Tibial artery (tissue), 4 donors: ENCODE results near the gene FGF16.

ENCODE experiments used
- DNase-seq, 2 donors: peaks; one replicate each; pipeline ENCODE4 v3.0.0-alpha.2; 2019
- H3K27ac ChIP-seq, 2 donors: fragments of 200-600 bp; sonication (generic) in 1 of 2; 1 replicate in 1 of 2; 2 replicates in 1 of 2; pipeline ENCODE4 v1.5.1; 2018 to 2019; ENCODE audit warnings: mild to moderate bottlenecking in 1 of 2
- H3K27me3 ChIP-seq, 2 donors: fragments of 200-600 bp; sonication (generic) in 1 of 2; one replicate each; pipeline versions ENCODE4 v1.5.1 to v1.6.0; 2016 to 2019
- H3K36me3 ChIP-seq, 3 donors: fragments of 200-600 bp; sonication (generic) in 2 of 3; one replicate each; pipeline ENCODE4 v1.5.1; 2016 to 2019; ENCODE audit warnings: mild to moderate bottlenecking in 2 of 3
- H3K4me1 ChIP-seq, 4 donors: fragments of 200-600 bp; sonication (generic) in 2 of 4; 1 replicate in 3 of 4; 2 replicates in 1 of 4; pipeline ENCODE4 v1.5.1; 2016 to 2019
- H3K4me3 ChIP-seq, 2 donors: fragments of 200-600 bp; sonication (generic) in 1 of 2; 1 replicate in 1 of 2; 2 replicates in 1 of 2; pipeline ENCODE4 v1.5.1; 2018 to 2019; ENCODE audit warnings: mild to moderate bottlenecking in 2 of 2
- H3K9me3 ChIP-seq, 3 donors: fragments of 200-600 bp; sonication (generic) in 1 of 3; one replicate each; pipeline ENCODE4 v1.5.1; 2016 to 2019
- intact Hi-C: fragments of 100-400 bp; cut with DNase I; formaldehyde crosslinking; loops from one replicate; pipeline ENCODE4 v1.15.0; 2023; ENCODE audit warnings: low total_unique reads
- TF ChIP-seq, protein P1 (sequence below), 2 experiments: fragments of 200-600 bp in 1 of 2; fragments of 450-650 bp in 1 of 2; IDR thresholded peaks; one replicate each; pipeline ENCODE4 v1.5.1; 2017 to 2019; ENCODE audit warnings: antibody characterized with exemption in 2 of 2, mild to moderate bottlenecking in 1 of 2, moderate library complexity in 1 of 2

FGF16 gene

DNA sequence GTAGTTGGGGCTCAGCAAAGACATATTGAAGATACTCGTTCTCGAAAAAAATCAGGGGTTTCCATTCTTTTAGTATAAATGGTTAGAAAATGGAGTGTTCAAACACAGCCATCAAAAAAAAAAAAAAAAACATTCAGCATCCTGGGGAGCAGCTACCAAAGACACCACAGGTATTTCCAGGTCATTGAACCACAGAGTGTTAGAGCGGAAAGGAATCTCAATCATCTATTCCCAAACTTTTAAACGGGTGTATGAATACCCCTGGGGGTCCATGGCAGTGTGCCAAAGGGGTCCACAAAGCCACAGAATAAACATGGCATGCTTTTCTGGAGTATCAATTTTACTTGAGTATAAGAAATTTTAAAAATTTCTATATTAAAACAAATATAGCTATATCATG, 6.9 kb upstream of the FGF16 start:
- H3K4me1 ChIP-seq: no peaks in the 10 kb centered on the region
- intact Hi-C loops: no loop called here

DNA sequence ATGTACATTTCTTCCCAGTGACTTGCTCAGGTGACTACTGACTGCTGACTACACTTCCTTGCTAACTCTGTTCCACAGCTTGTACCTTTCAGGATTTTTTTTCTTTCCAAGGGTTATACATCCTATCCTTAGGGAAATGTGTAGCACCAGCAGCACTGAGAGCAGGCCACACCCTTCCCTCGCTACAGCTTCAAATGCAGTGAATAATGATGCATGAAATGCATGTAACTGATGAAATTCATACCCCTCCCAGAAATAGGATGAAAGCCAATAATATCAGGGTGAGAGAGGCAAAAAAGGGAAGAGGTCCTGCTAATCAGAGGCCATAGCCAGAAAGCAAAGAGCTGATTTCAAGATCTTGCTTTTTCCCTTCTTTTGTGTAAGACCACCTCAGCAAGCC, 6.2 kb upstream of the FGF16 start:
- intact Hi-C loops: no loop called here
- DNase-seq: no peak
- TF ChIP-seq, protein P1, sequence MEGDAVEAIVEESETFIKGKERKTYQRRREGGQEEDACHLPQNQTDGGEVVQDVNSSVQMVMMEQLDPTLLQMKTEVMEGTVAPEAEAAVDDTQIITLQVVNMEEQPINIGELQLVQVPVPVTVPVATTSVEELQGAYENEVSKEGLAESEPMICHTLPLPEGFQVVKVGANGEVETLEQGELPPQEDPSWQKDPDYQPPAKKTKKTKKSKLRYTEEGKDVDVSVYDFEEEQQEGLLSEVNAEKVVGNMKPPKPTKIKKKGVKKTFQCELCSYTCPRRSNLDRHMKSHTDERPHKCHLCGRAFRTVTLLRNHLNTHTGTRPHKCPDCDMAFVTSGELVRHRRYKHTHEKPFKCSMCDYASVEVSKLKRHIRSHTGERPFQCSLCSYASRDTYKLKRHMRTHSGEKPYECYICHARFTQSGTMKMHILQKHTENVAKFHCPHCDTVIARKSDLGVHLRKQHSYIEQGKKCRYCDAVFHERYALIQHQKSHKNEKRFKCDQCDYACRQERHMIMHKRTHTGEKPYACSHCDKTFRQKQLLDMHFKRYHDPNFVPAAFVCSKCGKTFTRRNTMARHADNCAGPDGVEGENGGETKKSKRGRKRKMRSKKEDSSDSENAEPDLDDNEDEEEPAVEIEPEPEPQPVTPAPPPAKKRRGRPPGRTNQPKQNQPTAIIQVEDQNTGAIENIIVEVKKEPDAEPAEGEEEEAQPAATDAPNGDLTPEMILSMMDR (IDR thresholded peaks at IDR 0.05): no peak
- Histone ChIP-seq H3K4me1 (no peaks in the 10 kb centered on the region), H3K27ac (no peak overlapping the region), H3K9me3 (no peaks in the 10 kb centered on the region), H3K4me3 (no peak overlapping the region), H3K27me3 (no peaks in the 10 kb centered on the region), H3K36me3 (no peaks in the 10 kb centered on the region)

More for the DNA sequence above, 6.9 kb upstream of the FGF16 start:
- Histone ChIP-seq H3K4me3 (no peak overlapping the region), H3K27ac (no peak overlapping the region), H3K27me3 (no peaks in the 10 kb centered on the region), H3K36me3 (no peaks in the 10 kb centered on the region), H3K9me3 (no peaks in the 10 kb centered on the region)
- TF ChIP-seq, protein P1 (IDR thresholded peaks at IDR 0.05): no peak
- no peak for DNase-seq

DNA sequence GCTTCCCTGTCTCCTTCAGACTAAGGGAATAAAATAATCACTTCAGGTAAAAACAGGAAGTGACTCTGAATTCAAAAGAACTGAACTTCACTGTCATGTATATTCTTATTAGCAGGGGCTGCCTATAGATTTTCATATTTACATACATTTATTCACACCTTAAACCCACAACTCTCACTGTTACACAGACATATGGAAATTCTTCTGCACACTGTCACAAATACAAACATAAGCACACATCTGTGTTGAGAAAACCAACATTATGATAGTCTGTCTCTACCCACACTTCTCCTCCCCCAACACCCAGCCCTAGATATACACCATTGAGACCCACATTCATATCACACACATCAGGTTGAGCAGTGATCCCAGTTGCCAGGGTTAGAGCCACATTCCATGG, 5.7 kb upstream of the FGF16 start:
- no peaks in the 10 kb centered on the region for H3K9me3 ChIP-seq
- TF ChIP-seq, protein P1 (IDR thresholded peaks at IDR 0.05): no peak
- intact Hi-C loops: no loop called here

DNA sequence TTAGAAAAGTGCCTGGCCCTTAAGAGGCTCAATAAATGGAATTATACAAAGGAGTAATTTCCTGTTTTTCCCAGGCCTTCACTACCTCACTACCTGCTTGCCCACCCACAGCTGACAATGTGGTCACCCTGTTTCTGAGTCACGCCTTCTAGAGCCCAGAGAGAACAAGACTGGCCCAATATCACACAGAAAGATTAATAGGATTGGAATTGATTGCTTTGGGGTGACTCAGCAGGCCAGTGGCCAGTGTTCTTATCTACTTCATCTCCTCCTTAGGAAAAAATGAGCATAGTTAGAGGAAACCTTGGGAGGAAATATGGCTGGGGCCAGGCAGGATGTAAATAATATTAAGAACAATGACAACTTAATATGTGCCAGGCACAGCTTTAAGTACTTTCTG, 4.5 kb upstream of the FGF16 start:
- H3K4me3 ChIP-seq: no peak overlapping the region
- DNase-seq: peak in 1 of 2 donors; percentile 29
- H3K27me3 ChIP-seq: no peaks in the 10 kb centered on the region
- no peak overlapping the region for H3K27ac ChIP-seq
- intact Hi-C loops: no loop called here
- no peaks in the 10 kb centered on the region for H3K4me1 ChIP-seq
- no peaks in the 10 kb centered on the region for H3K36me3 ChIP-seq
- H3K9me3 ChIP-seq: no peaks in the 10 kb centered on the region
- TF ChIP-seq, protein P1 (IDR thresholded peaks at IDR 0.05): no peak

More for the DNA sequence above, 5.7 kb upstream of the FGF16 start:
- no peaks in the 10 kb centered on the region for H3K36me3 ChIP-seq
- H3K4me1 ChIP-seq: no peaks in the 10 kb centered on the region
- no peak overlapping the region for H3K27ac ChIP-seq
- H3K4me3 ChIP-seq: no peak overlapping the region
- no peak for DNase-seq
- no peaks in the 10 kb centered on the region for H3K27me3 ChIP-seq

DNA sequence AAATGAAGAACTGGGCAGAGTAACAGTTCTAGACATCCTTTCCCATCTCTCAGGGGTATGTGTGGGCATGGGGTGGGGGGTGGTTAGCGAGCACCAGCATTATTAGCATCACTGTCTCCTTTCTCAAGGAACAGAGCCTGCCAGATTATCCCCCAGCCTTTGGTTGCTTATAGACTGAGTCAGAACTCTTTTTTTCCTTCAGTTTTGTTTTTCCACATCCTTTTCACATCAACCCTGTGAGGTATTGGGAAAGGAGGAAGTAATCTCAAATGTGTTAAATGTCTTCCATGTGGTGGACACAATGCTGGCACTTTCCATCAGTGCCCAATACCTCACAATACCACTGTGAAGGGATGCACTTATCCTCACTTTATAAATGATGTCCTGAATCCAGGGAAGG, 3.1 kb upstream of the FGF16 start:
- H3K36me3 ChIP-seq: no peaks in the 10 kb centered on the region
- no peaks in the 10 kb centered on the region for H3K9me3 ChIP-seq
- TF ChIP-seq, protein P1 (IDR thresholded peaks at IDR 0.05): no peak
- DNase-seq: no peak
- no peaks in the 10 kb centered on the region for H3K4me1 ChIP-seq
- H3K27me3 ChIP-seq: no peaks in the 10 kb centered on the region
- no peak overlapping the region for H3K4me3 ChIP-seq
- no peak overlapping the region for H3K27ac ChIP-seq
- intact Hi-C loops: no loop called here

DNA sequence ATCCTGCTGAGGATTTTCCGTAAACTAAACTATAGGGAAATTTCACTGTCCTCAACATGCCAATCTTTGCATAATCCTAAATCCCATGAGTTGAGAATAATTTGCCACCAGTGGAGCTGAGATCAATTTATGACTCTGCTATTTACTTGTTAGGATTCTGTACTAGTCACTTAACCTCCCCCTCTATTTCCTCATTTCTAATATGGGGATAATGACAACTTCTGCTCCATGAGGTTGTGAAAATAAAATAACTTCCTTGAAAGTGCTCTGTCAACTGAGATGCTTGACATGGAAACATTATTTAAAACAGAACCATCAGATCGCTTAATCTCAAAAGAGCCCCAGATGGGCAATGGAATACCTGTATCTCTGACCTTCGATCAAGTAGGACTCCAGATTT, 2.6 kb upstream of the FGF16 start:
- no peaks in the 10 kb centered on the region for H3K27me3 ChIP-seq
- H3K9me3 ChIP-seq: no peaks in the 10 kb centered on the region
- H3K4me1 ChIP-seq: no peaks in the 10 kb centered on the region
- no peak for DNase-seq
- H3K36me3 ChIP-seq: no peaks in the 10 kb centered on the region
- no peak overlapping the region for H3K4me3 ChIP-seq
- H3K27ac ChIP-seq: no peak overlapping the region
- intact Hi-C loops: no loop called here
- TF ChIP-seq, protein P1 (IDR thresholded peaks at IDR 0.05): no peak
